Fibroblast of skin of back (primary cell): ENCODE measurements around the gene FARP2.

Experiments used
- DNase-seq: peaks from one replicate; pipeline ENCODE4 v3.0.0-alpha.2; 2013

The FARP2 gene

DNA sequence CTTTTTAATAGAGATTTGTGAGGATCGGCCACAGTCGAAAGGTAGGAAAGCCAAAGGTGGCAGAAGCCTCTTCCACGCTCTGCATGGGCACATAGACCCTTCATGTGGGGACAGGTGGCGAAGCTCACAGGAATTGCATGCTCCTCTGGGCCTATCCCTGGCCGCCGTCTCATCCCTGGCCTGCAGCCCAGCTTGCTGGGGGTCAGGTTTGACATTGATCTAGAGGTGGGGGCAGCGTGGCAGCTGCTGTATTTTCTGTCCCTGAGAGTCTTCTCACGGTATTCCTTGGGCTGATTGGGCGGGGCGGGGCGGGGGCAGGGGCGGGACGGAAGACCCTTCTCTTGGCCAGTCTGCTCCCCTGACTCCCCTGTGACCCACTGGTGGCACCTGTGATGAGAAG, 103.4 kb downstream of the FARP2 start:
- no peak for DNase-seq

DNA sequence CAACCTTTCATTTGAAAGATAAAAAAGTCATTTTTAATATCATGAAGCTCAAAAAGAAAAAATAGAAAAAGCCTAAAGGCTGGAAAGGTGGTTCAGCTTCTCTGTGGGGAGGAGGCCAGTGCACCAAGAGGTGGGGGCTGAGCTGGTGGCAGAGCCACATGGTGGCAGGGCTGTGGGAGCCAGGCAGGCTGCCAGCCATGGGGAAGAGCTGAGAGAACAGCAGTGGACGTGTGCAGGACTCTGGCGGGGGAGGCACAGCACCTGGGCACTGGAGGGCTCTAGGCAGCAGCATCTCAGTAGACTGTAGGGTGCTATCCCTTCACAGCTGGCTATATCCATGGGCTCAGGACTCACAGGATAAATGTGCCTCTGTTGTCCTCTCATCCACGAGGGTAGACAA, 104.5 kb downstream of the FARP2 start:
- no peak for DNase-seq

DNA sequence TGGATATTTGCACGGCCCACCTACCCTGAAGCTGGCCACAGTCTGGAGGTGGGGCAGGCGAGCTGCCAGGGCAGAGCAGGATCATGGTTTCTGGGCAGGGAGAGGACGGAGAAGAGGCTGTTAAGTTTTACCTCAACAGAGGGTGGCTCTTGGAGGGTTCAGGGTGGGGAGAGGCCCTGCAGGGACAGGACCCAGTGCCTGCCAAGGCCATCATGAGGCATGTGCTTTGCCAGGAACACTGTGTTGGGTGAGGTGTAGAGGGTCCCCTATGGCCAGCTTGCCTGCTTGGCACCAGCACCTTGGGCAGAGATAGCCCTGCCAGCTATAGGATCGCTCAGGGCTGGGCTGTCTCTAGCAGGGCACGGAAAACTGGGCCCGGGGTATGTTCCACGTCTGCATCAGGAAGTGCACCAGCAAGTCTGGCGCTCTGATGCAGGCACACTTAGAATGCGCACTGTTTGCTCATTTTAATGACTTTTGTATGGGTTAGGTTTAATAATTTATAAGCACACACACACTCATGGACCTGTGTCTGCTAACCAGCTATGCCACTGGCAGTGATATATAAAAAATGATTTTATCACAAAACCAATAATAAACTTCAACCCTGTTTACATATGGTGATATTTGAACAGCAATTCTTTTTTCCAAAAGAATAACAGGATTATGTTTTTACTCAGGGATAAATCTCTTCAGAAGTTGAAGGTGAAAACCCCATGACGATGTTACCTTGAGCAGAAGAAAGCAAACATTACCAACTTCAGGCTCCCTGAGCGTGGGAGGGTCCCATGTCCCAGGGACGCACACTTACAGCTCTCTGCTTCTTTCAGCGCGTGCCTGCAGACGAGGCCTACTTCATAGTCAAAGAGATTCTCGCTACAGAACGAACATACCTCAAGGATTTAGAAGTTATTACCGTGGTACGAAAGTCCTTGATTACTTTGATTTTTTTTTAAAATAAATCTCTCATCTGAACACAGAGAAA, 105.9 kb downstream of the FARP2 start:
- no peak for DNase-seq

DNA sequence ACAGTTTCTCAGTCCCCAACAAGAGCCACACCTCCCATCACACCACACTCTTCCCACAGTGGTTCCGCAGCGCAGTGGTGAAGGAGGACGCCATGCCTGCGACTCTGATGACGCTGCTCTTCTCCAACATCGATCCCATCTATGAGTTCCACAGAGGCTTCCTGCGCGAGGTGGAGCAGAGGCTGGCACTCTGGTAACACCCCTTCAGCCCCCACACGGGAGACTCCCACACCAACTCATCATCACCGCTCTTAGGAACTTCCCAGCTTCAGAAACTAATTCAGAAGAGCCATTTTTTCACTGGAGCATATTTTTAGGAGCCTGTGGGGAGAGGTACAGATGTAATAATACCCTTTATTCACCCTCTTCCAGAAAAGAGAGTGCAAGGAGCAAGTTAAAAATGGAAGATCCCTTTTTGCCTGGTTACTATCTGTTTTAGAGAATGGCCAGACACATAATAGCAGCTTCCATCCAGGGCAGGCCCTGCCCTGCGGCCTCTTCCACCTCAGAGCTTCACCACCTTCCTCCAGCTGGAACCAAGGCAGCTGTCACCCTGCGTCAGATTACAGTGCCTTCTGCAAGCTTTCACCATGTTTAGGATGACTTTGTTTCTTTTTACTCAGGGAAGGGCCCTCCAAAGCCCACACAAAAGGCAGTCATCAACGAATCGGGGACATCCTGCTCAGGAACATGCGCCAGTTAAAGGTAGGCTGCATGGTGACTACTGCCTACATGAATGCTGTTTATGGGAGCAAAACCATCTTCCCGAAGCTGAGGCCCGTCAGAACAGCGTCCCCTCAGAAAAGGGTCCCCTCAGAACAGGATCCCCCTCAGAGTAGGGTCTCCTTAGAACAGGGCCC, 107.4 kb downstream of the FARP2 start:
- no peak for DNase-seq

DNA sequence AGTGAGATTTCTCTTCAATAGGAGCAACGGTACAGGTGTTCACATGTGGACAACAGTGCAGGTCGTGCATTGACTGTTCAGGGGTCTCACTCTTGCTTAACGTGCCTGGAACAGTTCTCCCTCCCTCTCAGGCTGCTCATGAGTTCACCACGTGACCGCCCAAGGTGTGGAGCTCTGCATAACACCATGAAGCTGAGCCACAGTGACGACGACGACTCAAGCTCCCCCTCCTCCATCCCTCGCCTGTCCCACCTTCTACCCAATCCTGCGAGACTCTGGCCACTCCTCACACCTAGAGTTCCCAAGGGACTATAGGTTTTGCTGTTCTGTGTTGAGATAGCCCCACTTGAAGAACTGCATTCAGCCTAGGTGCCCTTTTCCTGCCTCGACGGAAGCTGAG, 109.5 kb downstream of the FARP2 start:
- DNase-seq = no peak

DNA sequence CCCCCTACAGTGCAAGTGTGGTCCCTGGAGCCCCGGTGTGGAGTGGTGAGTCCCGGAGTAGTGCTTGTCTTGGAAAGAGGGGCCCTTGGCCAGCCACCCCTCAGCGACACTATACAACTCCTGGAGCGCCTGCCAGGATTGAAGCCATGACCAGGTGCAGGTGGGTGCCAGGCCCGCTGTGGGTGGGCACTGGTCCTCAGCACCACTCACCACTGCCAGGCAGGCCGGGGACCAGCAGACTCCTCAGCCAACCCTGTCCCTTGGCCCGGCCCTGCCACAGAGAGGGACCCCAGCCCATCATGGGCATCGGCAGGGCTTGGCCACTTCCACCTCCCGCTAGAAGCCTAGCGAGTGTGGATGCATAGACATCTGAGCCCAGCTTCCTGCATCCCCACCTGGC, 110.1 kb downstream of the FARP2 start:
- no peak for DNase-seq

DNA sequence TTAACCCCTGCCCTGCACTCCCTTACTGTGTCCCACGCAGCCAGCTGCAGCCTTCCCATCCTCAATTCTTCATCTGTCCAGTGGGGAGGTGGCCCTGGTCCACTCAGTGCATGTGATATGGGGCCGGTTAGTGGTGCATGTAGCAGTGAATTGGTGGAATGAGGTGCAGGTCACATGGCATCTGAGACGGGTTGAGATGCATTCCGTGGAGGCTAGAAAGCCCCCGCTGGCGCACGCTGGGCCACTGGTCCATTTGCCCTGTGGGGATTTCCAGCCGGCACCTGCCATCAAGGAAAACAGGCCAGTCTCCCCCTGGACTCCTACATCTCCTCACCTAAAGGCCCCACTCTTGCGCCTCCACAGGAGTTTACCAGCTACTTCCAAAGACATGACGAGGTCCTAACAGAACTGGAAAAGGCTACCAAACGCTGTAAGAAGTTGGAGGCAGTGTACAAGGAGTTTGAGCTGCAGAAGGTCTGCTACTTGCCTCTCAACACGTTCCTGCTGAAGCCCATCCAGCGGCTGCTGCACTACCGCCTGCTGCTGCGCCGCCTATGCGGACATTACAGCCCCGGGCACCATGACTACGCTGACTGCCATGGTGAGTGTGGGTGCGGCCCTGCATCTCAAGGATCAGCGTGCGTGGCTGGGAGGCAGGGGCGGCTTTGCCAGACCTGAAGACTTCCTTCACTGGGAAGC, 111.8 kb downstream of the FARP2 start:
- DNase-seq = no peak

DNA sequence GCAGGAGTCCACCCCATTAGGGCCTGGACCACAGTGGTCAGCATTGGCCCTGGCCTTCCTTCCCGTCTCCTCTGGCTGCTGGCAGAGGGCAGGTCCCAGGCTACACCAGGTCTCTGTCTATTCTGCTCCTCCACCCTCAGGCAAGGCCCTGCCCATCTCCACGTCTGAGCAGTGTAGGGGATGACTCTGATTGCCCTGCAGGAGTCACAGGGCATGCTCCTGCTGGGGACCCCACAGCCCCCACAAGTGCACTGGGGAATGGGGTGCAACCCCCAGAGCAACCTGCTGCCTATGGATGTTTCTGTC, 112.3 kb downstream of the FARP2 start:
- no peak for DNase-seq

DNA sequence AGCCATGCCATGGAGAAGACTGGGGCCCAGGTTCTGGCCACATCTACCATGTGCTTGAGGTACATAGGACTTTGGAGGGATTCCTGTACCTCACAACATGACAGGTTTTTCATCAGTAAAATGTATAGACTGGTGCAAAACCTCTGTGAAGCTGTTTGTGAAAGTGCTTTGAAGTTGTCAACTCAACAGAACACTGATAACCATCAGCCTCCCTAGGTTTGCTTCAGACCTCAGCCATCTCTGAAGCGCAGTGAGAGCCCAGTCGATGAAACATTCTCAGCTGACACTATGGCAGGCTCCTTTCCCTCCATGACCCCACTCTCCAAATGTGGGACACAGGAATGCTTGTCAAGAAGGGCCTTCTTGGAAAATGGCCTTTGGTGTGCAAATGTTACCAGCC, 113.7 kb downstream of the FARP2 start:
- DNase-seq = no peak

DNA sequence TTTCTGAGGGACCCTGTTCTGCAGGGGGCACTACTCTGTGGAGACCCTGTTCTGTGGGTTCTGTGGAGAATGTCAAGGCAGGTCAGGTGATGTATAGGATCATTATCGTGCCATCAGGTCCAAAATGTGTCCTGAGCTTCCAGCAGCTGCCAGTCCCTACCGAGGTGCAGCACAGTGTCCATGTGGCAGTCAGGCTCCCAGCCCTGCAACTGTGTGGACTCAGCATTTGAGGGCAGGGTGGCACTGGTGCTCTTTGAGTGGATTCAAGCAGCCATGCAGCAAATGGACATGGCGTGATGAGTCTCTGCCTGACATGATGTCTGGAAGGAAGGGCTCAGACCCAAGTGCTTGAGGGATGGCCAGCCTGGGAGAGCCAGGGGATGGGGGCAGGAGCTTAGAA, 117.3 kb downstream of the FARP2 start:
- DNase-seq = no peak

DNA sequence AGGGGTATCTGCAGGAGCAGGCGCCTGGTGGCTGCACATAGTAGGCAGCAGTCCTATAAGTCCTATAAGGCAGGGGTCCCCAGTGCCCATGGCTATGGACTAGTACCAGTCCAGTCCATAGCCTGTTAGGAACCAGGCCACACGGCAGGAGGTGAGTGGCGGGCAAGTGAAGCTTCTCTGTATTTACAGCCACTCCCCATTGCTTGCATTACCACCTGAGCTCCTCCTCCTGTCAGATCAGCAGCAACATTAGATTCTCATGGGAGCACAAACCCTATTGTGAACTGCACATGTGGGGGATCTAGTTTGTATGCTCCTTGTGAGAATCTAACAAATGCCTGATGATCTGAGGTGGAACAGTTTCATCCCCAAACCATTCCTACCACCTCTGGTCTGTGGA, 119.2 kb downstream of the FARP2 start:
- DNase-seq = no peak

DNA sequence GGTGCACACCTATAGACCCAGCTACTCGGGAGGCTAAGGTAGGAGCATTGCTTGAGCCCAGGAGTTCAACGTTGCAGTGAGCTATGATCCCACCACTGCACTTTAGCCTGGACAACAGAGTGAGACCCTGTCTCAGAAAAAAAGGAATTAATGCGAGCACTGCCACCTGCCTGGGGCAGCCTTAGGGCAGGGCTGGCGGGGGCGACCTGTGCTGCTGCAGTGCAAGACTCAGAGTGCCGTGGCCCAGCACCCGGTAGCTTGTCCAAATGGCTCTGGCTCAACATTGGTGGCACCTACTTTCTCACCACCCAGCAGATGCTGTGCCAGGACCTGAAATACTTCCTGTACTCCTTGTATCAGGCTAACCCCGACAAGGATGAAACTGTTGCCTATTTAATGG, 122.1 kb downstream of the FARP2 start:
- DNase-seq = no peak

DNA sequence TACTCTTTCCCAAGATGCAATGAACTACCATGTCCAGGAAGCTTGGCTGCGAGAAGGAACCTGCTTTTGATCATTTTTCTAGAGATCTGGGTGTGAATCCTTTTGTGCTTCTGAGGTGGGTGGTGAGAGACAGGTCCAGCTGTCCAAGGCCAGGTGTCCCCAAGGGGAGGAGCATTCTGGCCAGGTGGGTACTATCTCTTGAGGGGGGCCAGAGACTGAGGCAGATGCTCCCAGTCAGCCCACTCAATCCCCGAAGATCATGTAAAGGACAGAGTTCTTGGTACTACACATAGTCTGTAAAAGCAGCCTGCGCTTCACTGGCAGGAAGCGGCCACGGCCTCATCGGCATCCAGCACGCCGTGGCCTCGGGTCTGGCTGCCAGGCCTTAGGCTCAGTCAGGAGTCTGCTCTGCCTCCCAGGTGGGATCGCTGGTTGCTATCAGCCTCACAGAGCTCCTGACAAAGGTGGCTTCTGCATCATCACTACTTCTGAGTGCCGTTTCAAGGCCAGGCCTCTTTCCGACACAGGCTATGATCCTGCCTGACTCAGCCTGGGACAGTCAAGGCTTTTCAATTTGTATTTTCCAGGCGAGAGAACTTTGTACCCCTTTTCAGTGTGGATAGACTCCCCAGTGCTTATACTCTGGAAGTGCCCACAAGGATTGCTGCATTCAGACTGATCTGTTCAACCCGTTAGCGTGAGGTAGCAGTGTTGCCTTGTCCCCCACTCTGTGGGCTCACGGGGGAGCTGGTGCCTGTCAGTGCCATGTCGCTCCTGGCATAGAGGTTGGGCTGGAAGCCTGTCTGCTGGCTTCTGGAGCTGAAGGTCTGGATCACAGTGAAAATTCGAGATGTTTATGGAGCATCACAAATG, 123.2 kb downstream of the FARP2 start:
- DNase-seq = no peak

DNA sequence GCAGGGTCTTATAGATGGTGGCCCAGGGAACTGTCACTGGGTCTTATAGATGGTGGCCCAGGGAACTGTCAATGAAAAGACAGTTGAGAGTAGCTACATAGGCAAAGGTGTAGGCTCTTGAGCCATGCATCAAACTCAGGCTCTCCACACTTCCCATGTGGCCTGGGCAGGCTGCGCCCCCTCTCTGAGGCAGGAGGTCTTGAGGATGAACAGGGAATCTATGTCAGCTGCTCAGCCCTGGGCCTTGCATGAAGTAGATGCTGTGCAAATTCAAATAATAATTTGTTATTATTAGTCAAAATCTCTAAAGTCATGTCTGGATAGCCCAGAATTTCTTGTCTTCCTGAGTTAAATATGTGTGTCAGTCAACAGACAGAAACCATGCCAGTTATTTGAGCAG, 125.6 kb downstream of the FARP2 start:
- no peak for DNase-seq

DNA sequence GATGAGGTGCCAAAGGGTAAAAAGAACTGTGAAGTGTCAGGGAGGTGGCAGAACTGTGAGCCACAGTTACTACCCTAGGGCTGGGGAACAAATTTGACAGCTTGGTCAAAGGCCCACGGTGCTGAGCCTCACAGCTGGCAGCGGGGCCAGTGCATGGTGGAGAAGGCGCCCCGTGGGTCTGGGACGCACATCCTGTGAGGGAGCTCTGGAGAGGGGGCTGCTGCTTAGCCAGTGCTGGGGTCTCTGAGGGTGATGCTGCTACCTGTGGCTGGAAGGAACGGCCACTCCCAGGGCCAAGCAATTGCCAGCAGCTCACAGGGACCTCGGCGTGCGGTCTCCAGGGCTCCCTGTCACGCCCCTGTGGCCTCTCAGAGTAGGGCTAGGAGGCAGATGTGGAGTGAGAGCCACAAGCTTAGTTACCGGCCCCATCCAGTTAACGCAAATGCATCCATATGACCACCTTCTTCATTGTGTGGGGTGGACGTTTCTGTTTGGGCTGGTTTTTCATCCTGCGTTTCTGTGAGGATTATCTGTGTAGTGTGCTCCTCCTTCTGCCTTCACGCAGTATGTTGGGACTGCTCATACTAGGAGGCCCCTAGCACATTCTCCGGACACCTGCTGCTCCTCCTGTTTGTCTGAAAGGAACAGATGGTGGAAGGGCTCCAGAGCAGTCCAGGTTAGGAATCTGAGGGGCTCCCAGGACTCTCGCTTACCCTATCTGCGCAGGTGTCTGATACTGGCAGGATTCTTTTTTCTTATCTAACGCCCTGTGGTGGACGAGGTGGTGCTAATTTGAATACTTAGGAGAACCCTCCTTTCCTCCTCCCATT, 126.3 kb downstream of the FARP2 start:
- DNase-seq = no peak

DNA sequence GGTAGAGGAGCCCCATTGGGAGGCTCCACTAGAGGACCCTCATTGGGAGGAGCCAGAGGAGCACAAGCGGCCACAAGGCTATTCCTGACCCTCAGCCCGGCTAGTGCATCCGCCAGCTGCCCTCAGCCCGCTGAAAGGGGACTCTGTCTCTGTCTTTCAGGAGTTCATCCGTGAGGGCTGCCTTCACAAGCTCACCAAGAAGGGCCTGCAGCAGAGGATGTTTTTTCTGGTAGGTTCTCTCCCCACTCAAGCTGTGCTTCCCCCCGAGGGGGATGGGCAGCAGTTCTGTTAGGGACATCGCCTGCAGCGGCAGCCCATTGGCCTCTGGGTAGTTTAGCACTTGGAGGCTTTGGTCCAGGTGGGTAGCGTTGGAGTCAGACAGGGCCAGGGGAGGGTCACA, 127.2 kb downstream of the FARP2 start:
- no peak for DNase-seq

DNA sequence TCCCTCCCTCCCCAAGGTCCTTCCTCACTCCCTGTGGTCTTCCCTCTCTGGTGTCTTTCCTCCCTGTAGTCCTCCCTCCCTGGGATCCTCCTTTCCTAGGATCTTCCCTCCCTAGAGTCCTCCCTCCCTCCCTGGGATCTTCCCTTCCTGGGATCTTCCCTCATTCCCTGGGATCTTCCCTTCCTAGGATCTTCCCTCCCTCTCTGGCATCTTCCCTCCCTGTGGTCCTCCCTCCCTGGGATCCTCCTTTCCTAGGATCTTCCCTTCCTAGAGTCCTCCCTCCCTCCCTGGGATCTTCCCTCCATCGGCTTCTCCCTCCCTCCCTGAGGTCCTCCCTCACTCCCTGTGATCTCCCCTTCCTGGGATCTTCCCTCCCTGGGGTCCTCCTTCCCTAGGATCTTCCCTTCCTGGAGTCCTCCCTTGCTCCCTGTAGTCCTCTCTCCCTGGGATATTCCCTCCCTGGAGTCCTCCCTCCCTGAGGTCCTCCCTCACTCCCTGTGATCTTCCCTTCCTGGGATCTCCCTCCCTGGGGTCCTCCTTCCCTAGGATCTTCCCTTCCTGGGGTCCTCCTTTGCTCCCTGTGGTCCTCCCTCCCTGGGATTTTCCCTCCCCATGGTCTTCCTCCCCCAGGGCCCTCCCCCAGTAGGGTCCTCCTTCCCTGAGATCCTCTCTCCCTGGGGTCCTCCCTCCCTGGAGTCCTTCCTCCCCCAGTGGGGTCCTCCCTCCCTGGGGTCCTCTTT, 129.3 kb downstream of the FARP2 start:
- DNase-seq = no peak

DNA sequence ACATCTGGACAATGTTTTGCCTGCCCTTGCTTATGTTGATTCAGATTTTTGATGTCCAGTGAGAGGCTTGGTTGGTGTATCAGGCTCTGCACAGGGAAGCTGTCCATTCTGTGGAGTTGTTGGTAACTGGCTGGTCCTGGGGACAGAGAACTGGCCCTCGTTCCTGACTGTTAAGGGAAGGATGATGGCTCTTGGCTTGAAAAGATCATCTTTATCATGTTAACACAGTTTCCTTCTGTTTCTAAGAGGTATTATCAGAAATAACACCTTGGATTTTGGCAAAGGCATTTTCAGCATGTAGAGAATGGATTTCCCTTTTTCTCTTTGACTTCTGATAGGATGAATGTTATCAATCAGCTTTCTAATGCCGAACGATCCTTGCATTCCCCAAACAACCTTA, 133.0 kb downstream of the FARP2 start:
- DNase-seq = no peak

DNA sequence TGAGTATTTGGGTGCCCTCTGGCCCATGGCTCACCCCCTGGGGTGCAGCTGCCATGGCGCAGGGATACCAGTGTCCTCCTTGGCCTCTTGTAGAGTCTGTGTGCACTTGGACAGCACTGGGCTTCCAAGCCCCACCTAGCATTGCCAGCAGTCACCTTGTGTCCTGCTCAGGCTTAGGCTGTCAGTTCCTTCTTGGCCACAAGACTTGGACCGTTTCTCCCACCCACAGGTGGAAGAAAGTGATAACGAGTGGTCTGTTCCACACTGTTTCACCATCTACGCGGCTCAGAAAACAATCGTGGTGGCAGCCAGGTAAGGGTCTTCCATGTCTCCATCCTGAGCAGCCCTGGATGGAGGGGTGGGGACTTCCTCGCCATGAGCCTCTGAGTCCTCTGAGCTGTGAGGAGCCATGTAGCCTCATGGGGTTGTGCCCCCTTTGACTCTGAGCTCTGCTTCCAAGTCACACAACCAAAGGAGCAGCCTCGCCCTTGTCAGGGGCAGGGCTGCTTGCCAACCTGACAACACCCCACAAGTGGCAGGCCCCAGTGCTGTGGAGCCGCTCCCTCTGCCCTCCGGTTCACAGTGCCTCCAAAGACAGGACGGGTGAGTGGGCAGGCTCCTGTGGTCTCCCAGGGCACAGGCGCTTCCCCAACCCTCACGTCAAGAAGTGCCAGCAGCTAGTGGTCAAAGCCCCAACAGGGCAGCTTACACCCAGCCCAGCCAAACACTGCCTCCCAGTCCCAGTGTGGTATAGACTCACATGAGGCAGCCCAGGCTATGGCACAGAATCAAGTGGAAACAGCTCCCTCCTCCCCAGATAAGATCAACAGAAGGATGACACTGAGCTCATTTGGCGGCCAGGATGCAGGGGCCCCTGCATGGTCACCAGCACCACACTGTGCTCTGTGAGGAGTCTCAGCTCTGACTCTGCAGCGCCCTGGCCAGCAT, 133.9 kb downstream of the FARP2 start:
- DNase-seq = no peak
